Raji (cell line): ENCODE data around the gene CEP85.

Experiments used
- POLR2A ChIP-seq: IDR thresholded peaks from 2 replicates; pipeline ENCODE4 v1.6.1; 2011; ENCODE audit warnings: low read depth, low read length, control low read depth; ENCODE audit not compliant: insufficient read depth

CEP85 gene

DNA sequence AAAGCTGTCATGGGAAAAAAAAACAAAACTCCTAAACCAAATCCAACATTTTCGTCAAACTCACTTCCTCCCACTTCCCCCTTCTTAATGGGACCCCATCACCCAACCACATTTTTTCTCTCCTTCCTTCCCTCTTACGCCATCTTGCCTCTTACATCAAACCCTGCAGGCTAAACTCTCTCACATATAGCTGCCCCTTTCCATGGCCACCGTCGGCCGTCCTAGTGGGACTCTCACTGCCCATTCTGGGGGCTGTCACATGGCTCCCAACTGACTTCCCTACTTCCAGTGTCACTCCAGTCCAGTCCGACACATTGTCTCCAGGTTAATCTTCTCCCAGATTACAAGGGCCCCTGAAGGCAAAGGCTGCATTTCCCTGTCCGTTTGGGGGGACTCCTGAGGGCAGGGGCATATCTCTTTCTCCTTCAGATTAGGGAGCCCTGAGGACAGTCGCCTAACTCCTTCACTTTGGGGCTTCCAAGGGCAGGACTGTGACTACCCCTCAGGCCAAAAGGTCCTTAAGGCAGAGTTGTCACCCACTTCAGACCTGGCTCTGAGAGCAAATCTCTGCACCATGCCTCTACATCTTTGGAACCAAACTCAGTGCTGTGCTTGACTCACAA is 71.8 kb downstream of the CEP85 start:
- TF ChIP-seq POLR2A = no peak

GRCh38 chr1:26306290-26307229 is 72.6 kb downstream of the CEP85 start, which contains the start of gene UBXN11:
Gene UBXN11 (minus strand): TSS chr1:26306636. CDS start chr1:26302883, 3,753 bp downstream.
- peak; percentile 72 for TF ChIP-seq POLR2A

DNA sequence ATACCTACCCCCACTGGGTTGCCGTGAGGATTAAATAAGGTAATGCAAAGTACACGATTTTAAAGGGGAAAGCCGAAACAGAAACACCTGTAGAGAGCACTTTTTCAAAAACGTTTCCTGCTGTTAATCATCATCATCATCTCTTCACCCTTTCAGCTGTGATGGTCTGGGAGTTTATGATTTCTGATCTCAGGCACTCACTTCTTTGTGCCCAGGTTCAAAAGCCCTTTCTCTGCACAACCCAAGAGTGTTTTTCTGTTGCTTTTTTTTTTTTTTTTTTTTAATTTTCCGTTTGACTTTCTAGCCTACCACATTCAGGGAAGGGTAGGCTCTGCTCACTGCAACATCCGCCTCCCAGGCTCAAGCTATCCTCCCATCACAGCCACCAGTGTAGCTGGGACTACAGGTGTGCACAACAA is 73.4 kb downstream of the CEP85 start:
- peak; percentile 56 for TF ChIP-seq POLR2A

GRCh38 chr1:26314501-26314900 is 80.5 kb downstream of the CEP85 start:
- TF ChIP-seq POLR2A = no peak

DNA sequence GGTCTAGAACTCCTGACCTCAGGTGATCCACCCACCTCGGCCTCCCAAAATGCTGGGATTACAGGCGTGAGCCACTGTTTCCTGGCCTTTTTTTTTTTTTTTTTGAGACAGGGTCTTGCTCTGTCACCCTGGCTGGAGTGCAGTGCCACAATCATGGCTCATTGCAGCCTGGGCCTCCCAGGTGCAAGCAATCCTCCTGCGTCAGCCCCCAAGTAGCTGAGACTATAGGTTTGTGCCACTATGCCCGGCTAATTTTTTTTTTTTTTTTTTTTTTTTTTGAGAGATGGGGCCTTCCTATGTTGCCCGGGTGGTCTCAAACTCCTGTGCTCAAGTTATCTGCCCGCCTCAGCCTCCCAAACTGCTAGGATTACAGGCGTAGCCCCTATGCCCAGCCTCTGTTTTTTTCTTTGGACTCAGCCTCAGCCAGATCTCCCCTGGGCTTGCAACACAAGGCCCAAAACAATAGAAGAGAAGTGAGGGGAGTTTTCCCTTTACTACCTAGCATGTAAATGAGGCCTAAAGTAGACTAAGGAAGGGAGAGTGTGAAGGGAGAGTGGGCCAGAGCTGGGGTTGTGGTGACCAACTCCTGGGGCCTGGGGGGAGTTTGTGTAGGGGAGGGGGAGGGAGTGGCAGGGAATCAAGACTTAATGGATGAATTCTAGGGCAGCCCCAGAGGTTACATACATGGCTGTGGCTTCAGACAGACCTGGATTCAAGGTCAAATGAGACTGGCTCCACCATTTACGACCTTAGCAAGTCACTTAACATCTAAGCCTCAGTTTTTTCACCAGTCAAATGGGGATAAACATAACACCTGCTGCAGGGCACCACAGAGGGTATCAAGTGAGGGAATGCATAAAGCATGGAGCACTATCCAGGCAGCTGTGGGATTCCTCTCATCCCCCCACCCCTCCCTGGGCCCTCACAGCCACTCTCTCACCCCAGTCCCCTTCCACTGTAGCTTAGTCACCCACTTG is 82.2 kb downstream of the CEP85 start:
- peak; percentile 17; the same call in 1 of the 2 replicates for TF ChIP-seq POLR2A

DNA sequence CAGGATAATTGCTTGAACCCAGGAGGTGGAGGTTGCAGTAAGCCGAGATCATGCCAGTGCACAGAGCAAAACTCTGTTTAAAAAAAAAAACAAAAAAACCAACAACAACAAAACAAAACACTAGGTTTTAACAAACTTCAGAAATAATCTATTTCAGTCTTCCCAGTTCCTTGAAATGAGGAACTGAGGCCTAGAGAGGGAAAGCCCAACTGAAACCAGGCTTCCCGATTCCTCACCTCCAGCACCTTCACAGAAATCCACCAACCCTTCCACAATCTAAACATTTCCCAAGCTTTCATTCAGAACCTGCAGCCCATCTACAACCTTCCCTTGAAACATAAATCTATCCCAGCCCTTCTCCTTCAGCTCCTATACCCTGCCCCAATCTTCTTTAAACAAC is 83.1 kb downstream of the CEP85 start:
- no peak for TF ChIP-seq POLR2A

- peak; percentile 94 for TF ChIP-seq POLR2A
These were observed 83.8 kb downstream of the CEP85 start, which contains the start of gene CD52 for GRCh38 chr1:26317612-26318337. Gene CD52 (plus strand): TSS chr1:26317958. CDS start chr1:26318018, 60 bp downstream.

GRCh38 chr1:26318338-26319064 is 84.5 kb downstream of the CEP85 start:
- no peak for TF ChIP-seq POLR2A

- TF ChIP-seq POLR2A = no peak; the same call in 1 of the 2 replicates
These were observed 86.9 kb downstream of the CEP85 start for GRCh38 chr1:26320896-26321295.

GRCh38 chr1:26321315-26322041 is 87.5 kb downstream of the CEP85 start:
- peak; percentile 24 for TF ChIP-seq POLR2A

GRCh38 chr1:26322042-26322331 is 88.0 kb downstream of the CEP85 start:
- no peak; the same call in 1 of the 2 replicates for TF ChIP-seq POLR2A

DNA sequence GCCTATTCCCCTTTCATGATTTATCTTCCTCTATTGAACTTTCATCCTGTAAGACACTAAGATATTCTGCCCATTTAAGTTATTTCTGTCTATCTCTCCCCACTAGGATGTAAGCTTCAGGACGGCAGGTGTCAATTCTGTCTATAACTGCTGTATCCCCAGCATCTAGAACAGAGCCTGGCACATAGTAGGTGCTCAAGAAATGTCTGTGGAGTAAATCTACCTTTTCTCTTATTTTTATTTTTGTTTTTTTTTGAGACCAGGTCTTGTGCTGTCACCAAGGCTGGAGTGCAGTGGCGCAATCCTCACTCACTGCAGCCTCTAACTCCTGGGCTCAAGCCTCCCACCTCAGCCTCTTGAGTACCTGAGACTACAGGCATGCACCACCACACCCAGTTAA is 89.4 kb downstream of the CEP85 start:
- no peak for TF ChIP-seq POLR2A

DNA sequence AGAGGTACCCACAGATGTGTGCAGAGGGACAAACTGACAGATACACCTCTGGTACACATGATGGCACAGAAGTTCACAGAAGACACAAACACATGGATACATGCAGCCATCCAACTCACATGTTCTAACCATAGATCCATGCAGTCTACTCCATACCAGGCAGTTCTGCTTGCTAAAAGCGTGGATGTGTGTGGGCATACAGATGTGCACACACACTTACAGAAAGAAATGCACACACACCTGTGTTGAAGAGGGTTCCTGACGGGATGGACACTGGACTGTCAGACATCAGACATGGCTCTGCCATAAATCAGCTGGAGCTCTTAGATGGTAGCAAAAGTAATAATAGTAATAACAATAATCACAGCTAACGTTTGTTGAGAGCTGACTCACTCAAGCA is 90.5 kb downstream of the CEP85 start:
- TF ChIP-seq POLR2A = no peak
